Measurements from ENCODE around the gene F2R. TPM values are rescaled to one million over a fixed set of nuclear protein-coding genes. Genes with fewer than 3 reads are reported as not detected.

The F2R gene
- total and polyA plus RNA-seq, 10 of the 15 experiments (the other 5 are each of a cell fraction or from before 2014, with no cell fraction given) = 1.8 to 75.4 (median 8.0) TPM

DNA sequence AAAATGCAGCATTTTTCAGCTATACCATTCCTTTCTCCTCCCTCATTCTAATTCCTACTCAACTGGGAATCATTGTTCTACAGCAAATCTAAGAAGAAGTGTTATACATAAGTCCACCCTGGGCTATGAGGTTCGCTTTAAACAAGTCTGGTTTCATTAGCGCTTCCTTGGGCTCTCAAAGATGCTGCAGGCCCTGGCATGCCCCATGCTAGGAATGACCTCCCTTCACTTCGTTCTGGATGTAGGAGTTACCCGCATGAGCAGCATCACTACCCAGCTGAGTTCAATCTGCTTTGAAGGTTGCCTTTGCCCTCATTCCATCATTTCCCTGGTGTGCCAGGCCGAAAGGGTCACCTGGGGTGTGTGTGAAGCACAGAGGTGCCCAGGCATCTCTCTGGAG, 35.4 kb downstream of the F2R start:
- BruUV-seq (replicated peaks) = no TSS peak
- ATAC-seq (no peak), FAIRE-seq (no peak), DNase-seq (ENCODE audit: low read depth, low spot score) (no peak)
- Histone ChIP-seq H3K9me3 (replicated peaks; ENCODE audit: control insufficient read depth, insufficient read depth, low read length) (no peaks in the 10 kb centered on the region), H3K4me1 (ENCODE audit: control insufficient read depth, insufficient read depth, low read length) (no peaks in the 10 kb centered on the region), H3K36me3 (ENCODE audit: control insufficient read depth in 2 of 2, insufficient read depth in 2 of 2, low read length in 1 of 2) (no peaks in the 10 kb centered on the region), H2AFZ (ENCODE audit: control insufficient read depth, low read depth, low read length) (no peak overlapping the region), H3K4me2 (ENCODE audit: control insufficient read depth, insufficient read depth) (no peak overlapping the region), H3K9ac (ENCODE audit: control insufficient read depth, insufficient read depth, low read length) (no peak overlapping the region), H4K20me1 (ENCODE audit: control insufficient read depth, insufficient read depth) (no peaks in the 10 kb centered on the region), H3K27me3 (replicated peaks in 1 of 2; ENCODE audit: control insufficient read depth in 2 of 2, insufficient read depth in 2 of 2, low read length in 1 of 2) (no peaks in the 10 kb centered on the region), H3K79me2 (ENCODE audit: control insufficient read depth, insufficient read depth, low read length) (no peaks in the 10 kb centered on the region), H3K27ac (ENCODE audit: control insufficient read depth, insufficient read depth) (no peak overlapping the region), H3K4me3 (no peak overlapping the region)
- ChIA-PET CTCF (no interaction called here), POLR2A (interaction anchor here (0.6 kb wide), 1 partner anchor 106 kb away, joined by 7 read pairs; no protein-coding TSS in a partner anchor), SMC1A (ENCODE audit: uncharacterized antibody, unreplicated experiment) (no interaction called here), RAD21 (ENCODE audit: unreplicated experiment) (no interaction called here)
- TF ChIP-seq, protein P1, sequence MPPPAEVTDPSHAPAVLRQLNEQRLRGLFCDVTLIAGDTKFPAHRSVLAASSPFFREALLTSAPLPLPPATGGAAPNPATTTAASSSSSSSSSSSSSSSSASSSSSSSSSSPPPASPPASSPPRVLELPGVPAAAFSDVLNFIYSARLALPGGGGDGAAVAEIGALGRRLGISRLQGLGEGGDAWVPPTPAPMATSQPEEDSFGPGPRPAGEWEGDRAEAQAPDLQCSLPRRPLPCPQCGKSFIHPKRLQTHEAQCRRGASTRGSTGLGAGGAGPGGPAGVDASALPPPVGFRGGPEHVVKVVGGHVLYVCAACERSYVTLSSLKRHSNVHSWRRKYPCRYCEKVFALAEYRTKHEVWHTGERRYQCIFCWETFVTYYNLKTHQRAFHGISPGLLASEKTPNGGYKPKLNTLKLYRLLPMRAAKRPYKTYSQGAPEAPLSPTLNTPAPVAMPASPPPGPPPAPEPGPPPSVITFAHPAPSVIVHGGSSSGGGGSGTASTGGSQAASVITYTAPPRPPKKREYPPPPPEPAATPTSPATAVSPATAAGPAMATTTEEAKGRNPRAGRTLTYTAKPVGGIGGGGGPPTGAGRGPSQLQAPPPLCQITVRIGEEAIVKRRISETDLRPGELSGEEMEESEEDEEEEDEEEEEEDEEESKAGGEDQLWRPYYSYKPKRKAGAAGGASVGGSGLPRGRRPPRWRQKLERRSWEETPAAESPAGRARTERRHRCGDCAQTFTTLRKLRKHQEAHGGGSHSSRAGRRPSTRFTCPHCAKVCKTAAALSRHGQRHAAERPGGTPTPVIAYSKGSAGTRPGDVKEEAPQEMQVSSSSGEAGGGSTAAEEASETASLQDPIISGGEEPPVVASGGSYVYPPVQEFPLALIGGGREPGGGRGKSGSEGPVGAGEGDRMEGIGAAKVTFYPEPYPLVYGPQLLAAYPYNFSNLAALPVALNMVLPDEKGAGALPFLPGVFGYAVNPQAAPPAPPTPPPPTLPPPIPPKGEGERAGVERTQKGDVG (CRISPR knock-in tag; IDR thresholded peaks at IDR 0.05) = no peak
- TF ChIP-seq SREBF2 (IDR thresholded peaks at IDR 0.05; ENCODE audit: low read length) (no peak), STAT3 (IDR thresholded peaks at IDR 0.05; ENCODE audit: low read depth, low read length) (no peak)
- TF ChIP-seq, protein P2, sequence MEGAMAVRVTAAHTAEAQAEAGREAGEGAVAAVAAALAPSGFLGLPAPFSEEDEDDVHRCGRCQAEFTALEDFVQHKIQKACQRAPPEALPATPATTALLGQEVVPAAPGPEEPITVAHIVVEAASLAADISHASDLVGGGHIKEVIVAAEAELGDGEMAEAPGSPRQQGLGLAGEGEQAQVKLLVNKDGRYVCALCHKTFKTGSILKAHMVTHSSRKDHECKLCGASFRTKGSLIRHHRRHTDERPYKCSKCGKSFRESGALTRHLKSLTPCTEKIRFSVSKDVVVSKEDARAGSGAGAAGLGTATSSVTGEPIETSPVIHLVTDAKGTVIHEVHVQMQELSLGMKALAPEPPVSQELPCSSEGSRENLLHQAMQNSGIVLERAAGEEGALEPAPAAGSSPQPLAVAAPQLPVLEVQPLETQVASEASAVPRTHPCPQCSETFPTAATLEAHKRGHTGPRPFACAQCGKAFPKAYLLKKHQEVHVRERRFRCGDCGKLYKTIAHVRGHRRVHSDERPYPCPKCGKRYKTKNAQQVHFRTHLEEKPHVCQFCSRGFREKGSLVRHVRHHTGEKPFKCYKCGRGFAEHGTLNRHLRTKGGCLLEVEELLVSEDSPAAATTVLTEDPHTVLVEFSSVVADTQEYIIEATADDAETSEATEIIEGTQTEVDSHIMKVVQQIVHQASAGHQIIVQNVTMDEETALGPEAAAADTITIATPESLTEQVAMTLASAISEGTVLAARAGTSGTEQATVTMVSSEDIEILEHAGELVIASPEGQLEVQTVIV (IDR thresholded peaks at IDR 0.05; ENCODE audit: borderline replicate concordance, partially characterized antibody) = no peak
- in situ Hi-C loops (cut with MboI) (no loop called here), intact Hi-C loops (cut with micrococcal nuclease; ENCODE audit: unreplicated experiment) (no loop called here)
- WGBS (ENCODE audit: insufficient coverage, insufficient replicate concordance, low lambda C conversion rate, missing lambda C conversion rate) = 42% methylated on average over 5 of the region's 5 CpGs
